Sigmoid colon (tissue), 4 donors: ENCODE results near the gene CSF3R.

ENCODE experiments used
- EP300 ChIP-seq, 4 donors: sonication (generic); formaldehyde crosslinking; IDR thresholded peaks; one replicate each; pipeline ENCODE4 v1.6.1; 2017; ENCODE audit warnings: antibody characterized with exemption in 4 of 4
- POLR2A ChIP-seq, 2 donors: fragments of 450-650 bp; IDR thresholded peaks; one replicate each; pipeline ENCODE4 v1.6.1; 2016; ENCODE audit warnings: antibody characterized with exemption in 2 of 2, mild to moderate bottlenecking in 2 of 2, moderate library complexity in 2 of 2
- POLR2AphosphoS5 ChIP-seq, 4 donors: sonication (generic); formaldehyde crosslinking; IDR thresholded peaks; one replicate each; pipeline ENCODE4 v1.6.1; 2017; ENCODE audit warnings: antibody characterized with exemption in 4 of 4
- TF ChIP-seq, protein P1 (sequence below), 4 experiments: fragments of 450-650 bp in 3 of 4; fragments of 200-600 bp in 1 of 4; IDR thresholded peaks; one replicate each; pipeline ENCODE4 v1.5.1; 2016 to 2019; ENCODE audit warnings: antibody characterized with exemption in 4 of 4, mild to moderate bottlenecking in 3 of 4, moderate library complexity in 2 of 4

DNA sequence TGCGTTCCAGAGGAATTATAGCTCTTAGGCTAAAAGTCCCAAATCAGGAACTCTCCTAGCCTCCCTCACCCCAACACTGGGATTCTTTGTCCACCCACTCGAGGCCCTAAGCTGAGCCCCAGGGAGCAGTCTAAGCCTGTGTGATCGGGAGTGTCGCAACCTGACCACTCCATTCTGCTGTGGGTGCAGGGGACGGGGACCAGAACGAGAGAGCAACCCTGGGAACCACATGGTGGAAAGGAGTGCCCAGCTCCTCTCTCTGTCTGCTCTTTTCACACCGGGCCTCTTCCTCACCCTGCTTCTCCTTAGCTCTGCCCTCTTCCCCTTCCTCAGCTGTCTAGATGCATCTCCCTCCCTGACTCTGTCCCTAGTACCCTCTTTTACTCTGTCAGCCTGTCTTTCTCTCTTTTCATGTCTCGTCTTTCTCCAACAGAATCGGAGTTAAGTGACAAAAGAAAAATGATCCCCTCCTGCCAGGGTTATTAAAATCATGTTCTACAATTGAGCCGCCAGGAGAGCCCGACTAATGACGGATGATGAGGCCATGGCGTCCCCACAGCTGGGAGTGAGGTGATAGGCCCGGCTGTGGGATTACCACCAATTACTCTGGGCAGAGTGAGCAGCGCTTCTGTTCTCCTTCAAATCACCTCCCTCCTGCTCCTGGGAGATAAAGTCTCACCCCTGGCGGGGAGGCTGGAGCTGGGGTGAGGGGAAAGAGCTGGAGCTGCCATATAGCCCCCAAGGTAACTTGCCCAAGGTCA, 34.5 kb upstream of the CSF3R start:
- TF ChIP-seq, protein P1, sequence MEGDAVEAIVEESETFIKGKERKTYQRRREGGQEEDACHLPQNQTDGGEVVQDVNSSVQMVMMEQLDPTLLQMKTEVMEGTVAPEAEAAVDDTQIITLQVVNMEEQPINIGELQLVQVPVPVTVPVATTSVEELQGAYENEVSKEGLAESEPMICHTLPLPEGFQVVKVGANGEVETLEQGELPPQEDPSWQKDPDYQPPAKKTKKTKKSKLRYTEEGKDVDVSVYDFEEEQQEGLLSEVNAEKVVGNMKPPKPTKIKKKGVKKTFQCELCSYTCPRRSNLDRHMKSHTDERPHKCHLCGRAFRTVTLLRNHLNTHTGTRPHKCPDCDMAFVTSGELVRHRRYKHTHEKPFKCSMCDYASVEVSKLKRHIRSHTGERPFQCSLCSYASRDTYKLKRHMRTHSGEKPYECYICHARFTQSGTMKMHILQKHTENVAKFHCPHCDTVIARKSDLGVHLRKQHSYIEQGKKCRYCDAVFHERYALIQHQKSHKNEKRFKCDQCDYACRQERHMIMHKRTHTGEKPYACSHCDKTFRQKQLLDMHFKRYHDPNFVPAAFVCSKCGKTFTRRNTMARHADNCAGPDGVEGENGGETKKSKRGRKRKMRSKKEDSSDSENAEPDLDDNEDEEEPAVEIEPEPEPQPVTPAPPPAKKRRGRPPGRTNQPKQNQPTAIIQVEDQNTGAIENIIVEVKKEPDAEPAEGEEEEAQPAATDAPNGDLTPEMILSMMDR (IDR thresholded peaks at IDR 0.05), result no peak
- no peak for TF ChIP-seq POLR2AphosphoS5 (IDR thresholded peaks at IDR 0.05)
- TF ChIP-seq POLR2A (IDR thresholded peaks at IDR 0.05), result no peak
- no peak for TF ChIP-seq EP300 (IDR thresholded peaks at IDR 0.05)
